GM19099 (cell line): ENCODE measurements around the gene DRD4.

Experiments used
- POLR2A ChIP-seq: IDR thresholded peaks from 3 replicates; pipeline ENCODE4 v1.6.1; 2011; ENCODE audit warnings: low read depth; ENCODE audit not compliant: insufficient read length; ENCODE audit errors: extremely low read depth

Gene DRD4

GRCh38 chr11:643849-644738 lies 7.0 kb downstream of the DRD4 start:
- TF ChIP-seq POLR2A = no peak

GRCh38 chr11:645536-645935 lies 8.5 kb downstream of the DRD4 start:
- no peak for TF ChIP-seq POLR2A

DNA sequence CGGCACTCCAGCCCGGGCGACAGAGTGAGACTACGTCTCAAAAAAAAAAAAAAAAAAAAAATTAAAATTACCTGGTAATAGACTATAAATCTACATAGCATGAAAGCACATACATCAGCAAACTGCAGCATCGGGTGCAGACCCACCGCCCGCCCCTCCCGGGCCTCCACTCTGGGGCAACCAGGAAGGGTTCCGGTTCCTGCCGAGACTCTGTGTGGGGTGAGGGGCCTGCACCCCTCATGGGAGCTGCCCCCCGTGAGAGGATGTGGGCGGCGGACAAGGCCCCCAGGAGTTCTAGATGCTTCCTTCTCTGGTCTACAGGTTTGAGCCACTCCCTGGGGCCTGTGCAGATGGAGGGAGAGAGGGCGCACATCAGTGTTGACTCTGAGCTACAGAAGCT lies 9.1 kb downstream of the DRD4 start:
- TF ChIP-seq POLR2A = no peak

DNA sequence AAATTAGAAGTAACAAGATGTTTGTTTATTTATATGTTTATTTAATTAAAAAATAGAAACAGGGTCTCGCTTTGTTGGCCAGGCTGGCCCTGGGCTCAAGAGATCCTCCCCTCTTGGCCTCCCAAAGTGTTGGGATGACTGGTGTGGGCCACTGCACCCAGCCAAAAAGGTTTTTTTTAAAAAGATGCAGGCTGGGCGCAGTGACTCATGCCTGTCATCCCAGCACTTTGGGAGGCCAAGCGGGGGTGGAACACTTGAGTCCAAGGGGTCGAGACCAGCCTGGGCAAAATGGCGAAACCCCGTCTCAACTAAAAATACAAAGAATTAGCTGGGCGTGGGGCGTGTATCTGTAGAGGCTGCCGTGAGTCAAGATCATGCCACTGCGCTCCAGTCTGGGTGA lies 13.4 kb downstream of the DRD4 start:
- no peak for TF ChIP-seq POLR2A

DNA sequence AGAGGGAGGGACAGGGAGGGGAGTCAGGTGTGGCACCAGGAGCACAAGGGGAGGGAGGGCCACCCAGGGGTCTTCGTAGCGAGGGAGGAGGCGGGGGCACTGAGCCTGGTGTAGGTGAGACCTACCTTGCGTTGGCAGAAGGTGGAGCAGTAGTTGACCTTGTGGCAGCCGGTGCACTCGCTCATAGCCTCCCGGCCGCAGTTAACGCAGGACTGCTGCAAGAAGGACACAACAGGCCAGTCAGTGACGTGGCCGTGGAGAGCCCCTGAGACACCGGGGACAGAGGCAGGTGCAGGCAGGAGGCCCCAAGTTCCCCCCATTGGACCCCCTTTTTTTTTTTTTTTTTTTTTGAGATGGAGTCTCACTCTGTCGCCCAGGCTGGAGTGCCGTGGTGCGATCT lies 16.8 kb downstream of the DRD4 start:
- no peak for TF ChIP-seq POLR2A

DNA sequence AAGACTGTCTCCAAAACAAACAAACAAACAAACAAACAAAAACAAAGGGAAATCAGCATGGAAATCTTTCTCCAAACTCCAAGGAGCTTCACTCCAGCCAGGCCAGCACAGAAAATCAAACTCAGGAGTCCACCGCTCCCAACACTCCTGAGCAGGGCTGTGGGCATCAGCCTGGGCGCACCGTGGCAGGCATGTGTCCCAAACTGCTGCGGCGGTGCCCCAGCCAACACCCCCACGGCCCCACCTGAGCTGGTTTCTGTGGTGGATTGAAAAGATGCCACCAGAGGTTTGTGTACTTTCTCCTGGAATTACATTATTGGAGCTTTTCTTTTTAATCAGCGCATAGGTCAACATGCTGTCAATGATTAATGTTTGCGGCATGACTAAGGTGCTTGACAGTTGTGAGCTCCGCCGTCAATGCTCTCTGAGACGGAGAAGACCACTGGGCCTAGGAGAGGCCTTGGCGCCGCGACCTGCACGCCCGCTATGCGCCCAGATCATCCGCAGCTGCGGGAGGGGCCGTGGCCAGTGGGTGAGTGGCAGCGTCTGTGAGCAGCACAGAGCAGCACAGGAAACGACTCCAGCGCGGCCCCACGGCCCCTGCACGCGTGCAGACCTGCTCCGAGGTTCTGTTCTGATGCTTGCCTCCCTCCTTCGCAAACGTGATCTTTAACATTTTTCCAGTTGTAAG lies 18.1 kb downstream of the DRD4 start:
- no peak for TF ChIP-seq POLR2A

- no peak for TF ChIP-seq POLR2A
Observed at GRCh38 chr11:656426-656825, 19.4 kb downstream of the DRD4 start.

DNA sequence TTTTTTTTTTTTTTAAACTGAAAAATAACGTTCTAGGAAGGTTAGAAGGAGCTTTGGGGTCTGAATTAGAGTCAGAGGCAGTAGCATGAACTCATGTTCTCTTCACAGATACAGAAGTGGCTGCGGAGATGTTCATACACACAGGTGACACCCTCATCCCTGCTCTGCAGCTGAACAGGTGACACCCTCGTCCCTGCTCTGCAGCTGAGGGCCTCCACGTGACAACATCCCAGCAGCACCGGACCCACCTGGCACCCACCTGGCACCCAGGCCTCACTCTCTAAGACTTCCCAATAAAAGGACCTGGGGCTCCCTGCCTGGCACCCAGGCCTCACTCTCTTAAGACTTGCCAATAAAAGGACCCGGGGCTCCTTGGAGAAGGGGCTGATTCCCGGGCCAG lies 19.8 kb downstream of the DRD4 start:
- TF ChIP-seq POLR2A = no peak

- no peak for TF ChIP-seq POLR2A
Observed at GRCh38 chr11:657691-658126, 20.6 kb downstream of the DRD4 start.

- TF ChIP-seq POLR2A = no peak
Observed at GRCh38 chr11:659532-660085, 22.5 kb downstream of the DRD4 start.

- no peak for TF ChIP-seq POLR2A
Observed at GRCh38 chr11:660281-660680, 23.2 kb downstream of the DRD4 start.

- no peak for TF ChIP-seq POLR2A
Observed at GRCh38 chr11:660681-661444, 23.8 kb downstream of the DRD4 start.

DNA sequence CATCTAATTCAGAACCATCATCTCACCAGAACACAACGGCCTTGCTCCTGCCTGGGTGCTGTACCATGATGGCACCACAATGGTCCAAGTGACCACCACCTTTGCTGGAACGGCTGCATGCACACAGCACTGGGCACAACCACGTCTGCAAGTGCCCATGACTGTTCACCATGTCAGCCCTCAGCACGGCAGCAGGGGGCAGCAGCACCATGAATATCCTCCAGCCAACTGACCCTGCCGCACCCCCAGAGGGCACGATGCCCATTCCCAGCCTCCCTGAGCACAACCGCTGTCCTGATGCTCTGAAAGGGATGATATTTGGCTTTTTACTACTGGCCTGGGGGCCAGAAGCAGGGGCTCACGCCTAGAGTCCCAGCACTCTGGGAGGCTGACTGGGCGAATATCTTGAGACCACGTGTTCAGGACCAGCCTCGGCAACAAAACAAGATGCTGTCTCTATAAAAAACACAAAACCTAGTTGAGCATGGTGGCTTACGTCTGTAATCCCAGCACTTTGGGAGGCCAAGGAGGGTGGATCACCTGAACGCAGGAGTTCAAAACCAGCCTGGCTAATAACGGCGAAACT lies 25.7 kb downstream of the DRD4 start:
- TF ChIP-seq POLR2A = no peak

GRCh38 chr11:665062-665703 lies 28.1 kb downstream of the DRD4 start:
- TF ChIP-seq POLR2A = no peak
